Activated CD8-positive, alpha-beta memory T cell treated with anti-CD3 and anti-CD28 coated beads, Interleukin-2, amount 50 U/mL, for 1 hour (primary cell): ENCODE results near the gene SEC61A1.

Source experiments
- DNase-seq: peaks from one replicate; pipeline ENCODE4 v3.0.0-alpha.2; 2020; ENCODE audit errors: extremely low read depth

Gene SEC61A1

DNA sequence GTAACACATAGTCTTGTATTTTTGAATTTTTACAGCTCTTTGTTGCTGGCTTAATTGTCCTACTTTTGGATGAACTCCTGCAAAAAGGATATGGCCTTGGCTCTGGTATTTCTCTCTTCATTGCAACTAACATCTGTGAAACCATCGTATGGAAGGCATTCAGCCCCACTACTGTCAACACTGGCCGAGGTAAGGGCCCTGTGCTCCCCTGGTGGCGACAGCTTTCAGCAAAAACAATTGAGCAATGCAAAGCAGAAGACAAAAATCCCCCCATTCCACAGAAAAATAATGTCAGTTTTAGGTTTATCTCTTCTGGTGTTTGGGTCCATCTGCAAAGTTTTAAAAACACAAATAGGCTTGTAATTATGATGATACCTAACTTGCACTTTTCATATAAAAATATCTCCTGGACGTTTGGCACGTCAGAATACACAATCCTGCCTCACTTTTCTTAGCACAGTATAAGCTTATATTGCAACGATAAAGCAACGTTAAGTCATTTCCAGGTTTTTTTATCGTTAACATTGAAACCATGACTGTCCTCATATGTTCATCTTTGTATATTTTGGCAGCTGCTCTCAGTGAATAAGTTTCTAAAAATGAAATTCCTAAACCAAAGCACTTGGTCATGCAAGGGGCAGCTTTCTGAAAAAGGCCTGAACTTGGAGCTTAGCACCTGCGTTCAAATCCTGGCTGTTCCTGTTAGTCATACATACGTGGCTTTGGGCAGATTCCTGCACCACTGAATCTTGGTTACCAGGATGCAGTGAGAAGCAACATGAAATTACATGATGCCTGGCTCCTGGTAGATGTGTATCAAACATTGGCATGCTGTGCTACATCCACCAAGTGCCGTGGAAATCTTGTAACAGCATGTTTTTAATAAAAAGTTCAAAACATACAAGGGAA, 8.5 kb downstream of the SEC61A1 start:
- DNase-seq = no peak

DNA sequence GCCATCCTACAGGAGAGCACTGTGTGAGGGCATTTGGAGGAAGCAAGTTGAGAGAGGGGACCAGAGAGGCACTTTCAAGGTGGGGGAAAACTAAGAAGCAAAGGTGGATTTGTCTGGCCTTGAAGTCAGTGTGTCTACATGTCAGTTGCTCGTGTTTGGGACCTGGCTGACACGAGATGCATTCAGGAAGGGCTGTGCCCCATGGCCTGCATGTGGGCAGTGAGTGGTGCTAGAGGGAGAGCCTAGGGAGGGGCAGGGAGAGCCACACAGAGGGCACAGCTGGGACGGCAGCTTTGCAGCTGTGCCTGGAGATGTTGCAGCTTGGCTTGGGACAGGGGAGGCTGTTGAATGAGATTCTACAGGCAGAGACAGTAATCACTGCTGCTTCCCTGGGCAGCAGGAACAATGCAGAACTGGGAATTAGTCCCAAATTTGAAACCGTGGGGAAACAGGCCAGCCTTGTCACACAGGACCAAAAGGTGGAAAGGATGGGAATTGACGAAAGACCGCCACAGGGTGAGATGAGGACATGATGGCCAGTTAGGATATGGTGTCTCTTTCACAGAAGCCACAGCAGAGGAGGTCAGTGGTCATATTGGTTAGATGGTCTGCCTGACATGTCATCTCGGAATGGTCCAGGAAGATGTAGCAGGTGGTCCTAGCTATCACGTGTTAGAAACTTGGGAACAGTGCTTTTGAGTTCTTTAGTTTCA, 10.0 kb downstream of the SEC61A1 start:
- DNase-seq = no peak

DNA sequence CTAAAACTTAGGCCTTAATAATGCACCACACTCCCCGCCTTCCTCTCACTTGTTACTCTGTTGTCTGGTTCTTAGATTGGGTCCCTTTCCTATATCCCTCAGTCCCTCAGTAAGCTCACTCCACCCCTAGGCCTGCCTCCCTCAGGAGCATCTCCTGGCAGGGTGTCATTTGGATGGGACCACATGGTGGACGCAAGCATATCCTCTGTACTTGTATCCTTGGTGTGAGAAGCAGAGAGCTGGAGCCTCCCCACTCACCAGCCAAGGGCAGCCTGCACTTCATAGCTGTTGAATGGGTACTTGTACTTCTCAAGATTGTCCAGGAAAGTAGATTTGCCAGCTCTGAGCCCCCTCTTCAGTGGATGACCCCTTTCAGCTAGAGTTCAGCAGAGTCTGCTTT, 11.6 kb downstream of the SEC61A1 start:
- DNase-seq = no peak

DNA sequence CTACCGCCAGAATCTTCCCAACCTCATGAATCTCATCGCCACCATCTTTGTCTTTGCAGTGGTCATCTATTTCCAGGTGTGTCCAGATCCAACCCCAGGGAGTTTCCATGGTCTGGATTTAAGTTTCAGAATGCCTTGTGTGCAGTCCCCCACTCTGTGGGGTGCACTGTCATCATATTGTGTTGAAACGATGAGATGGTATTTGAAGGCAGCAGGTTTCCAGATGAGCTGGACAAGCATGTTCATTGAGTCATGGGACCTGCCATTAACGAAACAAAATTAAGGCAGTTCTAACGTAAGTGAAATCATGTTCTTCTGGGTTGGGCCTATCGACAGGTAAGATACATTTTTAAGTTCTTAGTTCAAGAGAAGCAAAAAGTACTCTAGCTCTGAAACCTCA, 12.7 kb downstream of the SEC61A1 start:
- no peak for DNase-seq

DNA sequence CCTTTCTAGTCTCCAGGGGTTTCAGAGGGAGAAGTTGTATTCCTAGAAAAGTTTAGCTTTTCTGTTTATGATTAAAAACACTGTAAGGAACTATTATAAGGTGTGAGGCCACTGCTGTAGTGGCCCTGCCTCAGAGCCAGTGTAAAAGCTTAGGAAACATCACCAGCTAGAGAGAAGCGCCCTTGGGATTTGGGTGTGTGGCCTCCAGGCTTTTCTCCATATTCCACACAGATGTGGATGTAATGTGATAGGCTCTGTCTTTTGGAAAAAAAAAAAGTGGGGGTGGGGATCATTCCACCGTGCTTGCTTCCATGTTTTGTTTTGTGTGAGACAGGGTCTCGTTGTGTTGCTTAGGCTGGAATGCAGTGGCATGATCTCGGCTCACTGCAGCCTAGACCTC, 13.9 kb downstream of the SEC61A1 start:
- DNase-seq = no peak

DNA sequence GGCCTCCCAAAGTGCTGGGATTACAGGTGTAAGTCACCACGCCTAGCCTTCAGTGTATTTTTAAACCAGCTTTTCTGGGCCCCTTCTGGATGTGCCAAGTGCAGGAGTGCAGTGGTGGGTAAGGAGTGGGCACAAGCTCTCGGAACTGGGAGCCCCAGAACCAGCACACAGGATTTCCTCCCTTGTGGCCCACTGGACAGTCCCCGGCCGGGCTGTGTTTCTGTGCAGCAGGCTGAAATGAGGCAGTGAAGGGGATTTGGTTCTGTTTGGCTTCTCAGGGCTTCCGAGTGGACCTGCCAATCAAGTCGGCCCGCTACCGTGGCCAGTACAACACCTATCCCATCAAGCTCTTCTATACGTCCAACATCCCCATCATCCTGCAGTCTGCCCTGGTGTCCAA, 14.4 kb downstream of the SEC61A1 start:
- DNase-seq = no peak

DNA sequence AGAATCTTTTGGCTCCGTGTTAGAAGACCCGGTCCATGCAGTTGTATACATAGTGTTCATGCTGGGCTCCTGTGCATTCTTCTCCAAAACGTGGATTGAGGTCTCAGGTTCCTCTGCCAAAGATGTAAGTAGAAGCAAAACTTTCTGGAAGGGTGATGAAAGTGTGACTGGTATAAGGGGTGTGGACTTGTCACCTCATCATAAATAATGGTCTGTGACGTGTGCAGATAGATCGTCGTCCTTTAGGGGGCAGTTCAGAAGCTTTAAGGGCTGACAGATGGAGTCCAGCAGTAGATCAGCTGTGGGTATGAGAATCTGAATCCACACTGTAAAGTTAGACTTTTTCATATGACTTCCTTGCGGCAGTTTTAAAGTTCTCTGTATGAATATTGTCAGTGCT, 15.3 kb downstream of the SEC61A1 start:
- DNase-seq = no peak

DNA sequence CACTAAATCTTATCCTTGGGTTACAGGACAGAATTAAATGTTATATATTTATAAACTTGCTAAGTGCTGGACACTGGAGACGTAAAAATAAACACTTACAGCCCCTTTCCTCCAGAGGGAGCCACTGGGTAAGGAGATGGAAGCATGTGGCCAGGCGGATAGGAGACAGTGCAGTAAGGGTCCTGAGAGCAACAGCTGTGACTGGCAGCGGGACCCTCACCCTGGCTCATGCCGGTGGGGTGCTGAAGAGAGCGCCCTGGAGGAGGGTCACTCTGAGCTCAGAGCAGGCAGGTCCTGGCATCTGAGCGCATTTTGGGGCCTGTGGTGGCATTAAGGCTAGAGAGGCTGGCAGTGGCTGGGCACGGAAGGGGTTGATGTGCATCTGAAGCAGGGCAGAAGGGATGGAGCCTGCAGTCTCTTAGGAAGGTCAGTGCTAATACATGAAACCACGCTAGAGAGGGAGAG, 16.0 kb downstream of the SEC61A1 start:
- no peak for DNase-seq

DNA sequence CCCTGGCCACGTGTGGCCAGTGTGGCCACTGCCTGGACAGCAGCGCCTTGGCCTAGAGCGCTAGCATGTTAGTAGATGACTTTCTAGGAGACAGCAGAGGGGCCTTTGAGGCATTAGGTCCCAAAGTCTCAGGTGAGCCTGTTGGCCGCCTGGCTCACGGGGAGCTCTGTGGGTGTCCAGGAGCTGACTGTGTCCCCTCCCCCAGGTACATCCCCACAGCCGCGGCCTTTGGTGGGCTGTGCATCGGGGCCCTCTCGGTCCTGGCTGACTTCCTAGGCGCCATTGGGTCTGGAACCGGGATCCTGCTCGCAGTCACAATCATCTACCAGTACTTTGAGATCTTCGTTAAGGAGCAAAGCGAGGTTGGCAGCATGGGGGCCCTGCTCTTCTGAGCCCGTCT, 17.0 kb downstream of the SEC61A1 start:
- no peak for DNase-seq

DNA sequence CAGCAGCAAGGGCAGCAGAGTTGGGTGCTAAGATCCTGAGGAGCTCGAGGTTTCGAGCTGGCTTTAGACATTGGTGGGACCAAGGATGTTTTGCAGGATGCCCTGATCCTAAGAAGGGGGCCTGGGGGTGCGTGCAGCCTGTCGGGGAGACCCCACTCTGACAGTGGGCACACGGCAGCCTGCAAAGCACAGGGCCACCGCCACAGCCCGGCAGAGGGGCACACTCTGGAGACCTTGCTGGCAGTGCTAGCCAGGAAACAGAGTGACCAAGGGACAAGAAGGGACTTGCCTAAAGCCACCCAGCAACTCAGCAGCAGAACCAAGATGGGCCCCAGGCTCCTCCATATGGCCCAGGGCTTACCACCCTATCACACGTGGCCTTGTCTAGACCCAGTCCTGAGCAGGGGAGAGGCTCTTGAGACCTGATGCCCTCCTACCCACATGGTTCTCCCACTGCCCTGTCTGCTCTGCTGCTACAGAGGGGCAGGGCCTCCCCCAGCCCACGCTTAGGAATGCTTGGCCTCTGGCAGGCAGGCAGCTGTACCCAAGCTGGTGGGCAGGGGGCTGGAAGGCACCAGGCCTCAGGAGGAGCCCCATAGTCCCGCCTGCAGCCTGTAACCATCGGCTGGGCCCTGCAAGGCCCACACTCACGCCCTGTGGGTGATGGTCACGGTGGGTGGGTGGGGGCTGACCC, 18.8 kb downstream of the SEC61A1 start:
- DNase-seq = no peak

DNA sequence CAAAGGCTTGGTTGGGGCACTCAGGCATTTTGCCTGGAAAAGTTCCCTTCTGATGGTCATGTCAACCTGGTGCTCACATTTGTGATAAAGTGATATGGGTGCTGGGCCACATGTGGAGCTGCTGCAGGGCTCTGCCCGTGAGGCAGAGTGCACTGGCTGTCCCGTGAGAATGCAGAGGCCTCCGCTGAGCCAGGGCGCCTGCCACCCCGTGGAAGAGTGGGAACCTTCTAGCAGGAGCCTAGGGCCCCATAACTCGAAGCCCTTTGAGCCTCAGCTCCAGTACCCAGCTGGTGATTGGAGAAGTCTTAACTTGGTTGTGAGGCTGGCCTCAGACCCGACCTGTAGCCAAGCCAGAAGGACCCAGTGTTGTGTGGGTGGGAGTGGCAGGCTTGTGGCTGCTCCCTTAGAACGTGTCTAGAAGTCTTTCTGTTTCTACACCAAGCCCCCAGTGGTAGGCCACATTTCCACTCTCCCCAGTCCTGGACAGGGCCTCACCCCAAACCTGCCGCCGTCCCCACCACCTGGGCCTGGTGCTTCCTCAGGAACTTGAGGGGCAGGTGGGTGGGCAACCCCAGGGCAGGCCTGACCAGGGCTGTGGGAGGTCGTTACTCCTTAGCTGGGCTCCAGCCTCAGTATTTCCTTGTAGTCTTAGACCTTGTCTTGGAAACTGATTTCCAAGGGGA, 19.7 kb downstream of the SEC61A1 start:
- DNase-seq = no peak

DNA sequence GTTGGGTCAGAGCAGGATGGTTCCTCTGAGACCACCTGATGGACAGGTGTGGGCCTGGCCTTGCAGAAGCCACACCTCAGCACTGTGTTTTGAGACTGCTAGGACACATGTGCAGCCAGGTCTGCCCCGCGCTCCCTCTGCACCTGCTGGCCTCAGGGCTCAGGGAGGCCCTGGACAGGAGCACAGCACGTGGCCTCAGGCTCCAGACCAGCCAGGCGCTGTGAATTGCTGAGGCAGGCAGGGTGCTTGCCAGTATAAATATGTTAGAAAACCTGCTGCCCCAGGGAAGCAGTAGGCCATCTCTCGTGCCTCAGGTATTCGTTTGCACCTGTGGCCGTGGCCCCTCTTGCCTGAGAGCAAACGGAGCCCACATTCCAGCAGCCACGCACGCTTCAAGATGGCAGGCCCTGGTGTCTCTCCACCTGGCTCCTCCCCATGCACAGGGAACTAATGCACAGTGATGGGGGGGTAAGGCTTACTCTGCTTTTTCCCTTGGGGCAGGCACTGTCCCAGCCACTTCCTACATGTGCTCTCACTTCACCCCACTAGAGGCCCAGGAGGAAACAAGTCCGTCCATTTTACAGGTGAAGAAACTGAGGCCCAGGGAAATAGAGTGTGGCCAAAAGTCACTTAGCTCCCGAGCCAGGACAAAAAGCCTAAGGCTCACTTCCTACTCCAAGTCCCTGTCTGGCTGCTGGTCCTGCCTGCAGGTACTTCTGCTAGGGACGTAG, 20.4 kb downstream of the SEC61A1 start:
- DNase-seq = no peak

DNA sequence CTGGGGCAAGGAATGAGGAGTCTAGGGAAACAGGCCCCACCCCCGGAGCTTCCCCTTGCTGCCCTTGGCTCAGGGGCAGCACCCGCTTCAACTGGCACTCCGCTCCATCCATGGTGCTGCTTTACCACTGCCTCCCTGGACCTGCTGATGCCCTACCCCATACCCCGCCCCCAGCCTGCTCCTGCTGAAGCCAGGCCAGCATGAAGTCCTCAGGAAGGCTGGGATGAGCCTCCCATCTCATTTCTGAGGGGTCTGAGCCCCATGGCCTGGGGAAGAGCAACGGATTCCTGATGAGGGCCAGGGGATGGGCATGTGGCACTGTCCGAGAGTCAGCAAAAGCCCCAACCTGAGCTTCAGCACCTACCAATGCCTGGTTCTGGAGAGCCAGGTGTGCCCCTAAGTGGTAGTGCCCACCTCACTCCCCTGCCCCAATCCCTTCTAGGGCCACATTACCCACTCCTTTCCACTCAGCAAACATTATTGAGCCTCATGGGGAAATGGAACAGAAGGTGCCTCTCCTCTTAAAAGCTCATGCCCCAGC, 21.0 kb downstream of the SEC61A1 start:
- DNase-seq = no peak

DNA sequence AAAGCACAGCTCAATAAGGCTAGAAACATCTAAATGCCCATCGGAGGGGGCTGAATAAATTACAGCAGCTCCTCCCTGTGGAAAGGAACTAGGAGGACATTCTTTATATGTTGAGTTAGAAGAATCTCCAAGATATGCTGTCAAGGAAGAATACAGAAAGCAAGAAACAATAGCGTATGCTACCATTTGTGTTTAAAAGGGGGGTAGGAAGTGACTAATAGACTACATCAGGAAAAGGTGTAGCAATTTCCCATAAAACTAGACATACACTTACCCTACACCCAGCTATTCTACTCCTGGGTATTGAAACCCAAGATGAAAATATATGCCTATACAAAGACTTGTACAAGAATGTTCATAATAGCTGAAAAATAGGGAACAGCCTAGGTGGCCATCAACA, 21.6 kb downstream of the SEC61A1 start:
- no peak for DNase-seq

DNA sequence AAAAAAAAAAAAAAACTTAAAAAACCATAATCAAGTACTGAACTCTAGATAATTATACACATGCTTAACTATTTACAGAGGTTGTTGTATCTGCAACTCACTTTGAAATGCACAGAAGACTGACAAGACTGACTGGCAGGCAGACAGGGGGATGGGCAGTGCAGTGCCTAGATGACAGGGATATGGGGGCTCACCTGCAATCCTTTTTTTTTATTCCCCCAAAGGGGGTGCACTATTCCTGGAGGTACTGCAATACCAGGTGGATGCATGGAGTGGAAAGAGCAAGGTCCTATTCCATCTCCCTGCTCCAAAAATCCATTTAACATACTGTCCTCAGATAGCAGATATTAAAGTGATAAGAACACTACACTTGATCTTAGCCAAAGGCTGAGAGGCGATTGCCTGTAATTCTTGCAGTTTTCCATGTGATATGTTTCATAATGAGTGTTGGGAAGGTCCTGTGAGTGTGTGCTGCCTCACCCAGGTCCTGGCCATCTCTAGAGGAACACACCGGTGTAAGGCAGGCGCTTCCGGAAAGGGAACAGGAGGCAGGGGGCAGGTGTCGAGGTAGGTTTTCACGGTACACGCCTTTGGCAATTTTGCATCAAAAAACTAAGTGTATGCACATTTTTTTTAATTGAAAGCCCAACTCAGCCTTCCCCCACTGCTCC, 22.7 kb downstream of the SEC61A1 start:
- no peak for DNase-seq

DNA sequence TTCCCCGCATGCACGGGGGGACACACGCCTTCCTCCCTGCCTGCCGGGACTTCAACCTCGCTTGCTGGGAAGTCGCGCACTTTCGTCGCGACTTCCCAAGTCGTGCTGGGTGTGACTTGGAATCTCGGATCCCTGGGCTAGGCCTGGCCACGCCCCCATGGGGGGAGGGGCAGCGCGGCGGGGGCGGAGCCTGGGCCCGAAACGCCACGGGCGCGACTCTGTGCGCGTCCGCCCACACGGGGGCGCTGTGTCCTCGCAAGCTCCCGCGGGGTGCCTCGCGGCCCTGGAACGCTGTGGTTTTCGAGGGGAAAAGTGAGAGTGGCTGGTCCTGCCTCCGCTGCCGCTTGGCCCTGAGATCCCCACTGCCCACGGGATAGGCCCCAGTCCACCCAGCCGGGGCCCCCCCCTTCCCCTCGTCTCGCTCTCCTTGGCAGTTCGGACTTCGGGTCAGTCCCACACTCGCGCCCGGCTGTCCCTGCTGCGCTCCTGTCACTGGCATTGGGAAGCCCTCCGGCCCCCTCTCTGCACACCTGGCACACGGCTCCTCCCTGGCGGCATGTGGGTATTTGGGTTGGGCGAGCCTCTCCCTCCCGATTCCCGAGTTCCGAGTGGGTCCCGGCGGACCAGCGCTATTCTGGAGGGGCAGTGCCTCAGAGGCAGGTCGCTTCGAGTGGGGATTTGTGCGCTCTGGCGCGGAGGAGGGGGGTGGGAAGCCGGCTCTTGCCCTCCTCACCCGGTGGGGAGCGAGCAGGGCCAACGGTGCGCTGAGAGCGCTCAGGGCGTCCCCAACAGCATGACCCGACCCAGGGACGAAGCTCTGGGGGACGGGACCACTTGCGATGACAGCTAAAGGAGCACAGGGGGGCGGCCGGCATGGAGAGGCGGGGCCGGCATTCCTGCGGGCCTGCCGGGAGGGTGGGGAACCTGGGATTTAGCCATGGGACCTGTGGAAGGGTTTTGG, 23.6 kb downstream of the SEC61A1 start:
- DNase-seq = peak; percentile 32

DNA sequence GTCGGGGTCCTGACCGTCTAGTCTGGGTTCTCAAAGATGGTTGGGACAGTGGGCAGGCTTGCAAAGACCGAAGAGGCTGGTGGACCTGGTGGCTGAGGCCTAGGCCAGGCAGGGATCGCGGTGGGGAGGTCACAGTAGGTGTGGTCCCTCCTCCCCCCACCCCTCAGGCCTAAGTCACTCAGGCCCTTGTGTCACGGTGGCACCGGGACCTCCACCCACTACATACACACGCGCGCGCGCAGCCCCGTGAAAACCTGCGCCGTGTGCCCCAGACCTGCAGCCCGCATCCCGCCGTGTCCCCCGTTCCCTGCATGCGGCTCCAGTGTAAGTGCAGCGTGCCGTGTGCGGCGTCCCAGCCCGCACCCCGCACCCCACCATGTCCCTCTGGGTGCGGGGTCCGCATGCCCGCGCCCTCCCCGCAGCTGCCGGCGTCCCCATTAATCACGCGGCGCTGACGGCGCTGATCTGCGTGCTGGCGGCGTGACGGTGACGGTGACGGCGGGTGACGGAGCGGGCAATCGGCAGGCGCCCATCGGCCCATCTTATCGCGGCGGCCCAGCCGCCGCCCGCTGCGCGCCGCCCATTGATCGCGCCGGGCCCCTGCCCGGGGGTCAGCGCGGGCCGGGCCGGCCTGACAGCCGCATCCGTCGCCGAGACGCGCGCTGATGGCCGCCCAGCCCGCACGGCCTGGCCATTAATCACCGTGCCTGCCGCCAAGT, 24.4 kb downstream of the SEC61A1 start:
- DNase-seq = no peak

DNA sequence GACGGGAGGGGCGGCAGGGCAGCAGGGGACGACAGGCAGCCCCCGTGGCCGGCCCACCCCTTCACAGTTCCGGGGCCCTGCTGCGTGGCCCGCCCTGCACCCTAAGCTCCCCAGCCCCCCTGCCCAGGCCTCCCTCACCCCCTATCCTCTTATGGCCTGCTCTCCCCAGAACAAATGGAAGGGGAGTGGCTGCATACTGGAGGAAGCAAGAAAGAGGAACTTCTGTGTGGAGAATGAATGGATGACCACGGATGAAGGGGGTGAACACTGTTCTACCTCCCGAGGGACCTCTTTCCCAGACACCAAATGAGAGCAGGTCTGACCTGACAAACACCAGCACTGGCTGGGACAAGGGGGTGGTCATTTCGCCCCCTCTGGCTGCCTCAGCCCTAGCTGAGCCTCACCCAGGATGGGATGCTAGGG, 25.0 kb downstream of the SEC61A1 start:
- no peak for DNase-seq

DNA sequence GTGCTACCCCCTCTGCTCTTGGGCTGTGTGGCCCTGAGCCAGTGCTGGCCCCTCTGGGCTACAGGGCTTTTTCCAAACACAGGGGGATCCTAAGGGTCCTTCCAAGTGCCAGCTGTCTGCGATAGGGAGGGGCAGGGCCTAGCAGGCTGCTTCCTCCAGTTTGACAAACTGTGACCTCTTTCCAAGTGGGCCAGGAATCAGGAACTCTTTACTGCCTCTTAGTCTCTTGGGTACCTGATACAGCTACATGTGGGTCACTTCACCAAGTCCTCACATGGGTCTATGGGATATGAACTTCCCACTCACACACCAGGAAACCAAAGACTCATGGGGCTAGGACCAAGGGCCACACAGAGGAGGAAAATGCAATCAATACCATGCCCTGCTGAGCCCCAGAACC, 25.4 kb downstream of the SEC61A1 start:
- DNase-seq = no peak
